Prostate gland (tissue), 2 donors: ENCODE measurements around the gene PPFIA1.

Source experiments
- CTCF ChIP-seq, 4 experiments: fragments of 200-600 bp in 2 of 4; fragments of 450-650 bp in 2 of 4; sonication (generic) in 2 of 4; IDR thresholded peaks; 1 replicate in 3 of 4; 2 replicates in 1 of 4; pipeline ENCODE4 v1.5.1; 2016 to 2019; ENCODE audit warnings: antibody characterized with exemption in 4 of 4, mild to moderate bottlenecking in 2 of 4, moderate library complexity in 2 of 4
- POLR2A ChIP-seq: fragments of 450-650 bp; IDR thresholded peaks from one replicate; pipeline ENCODE4 v1.6.1; 2016; ENCODE audit warnings: antibody characterized with exemption, mild to moderate bottlenecking
- POLR2AphosphoS5 ChIP-seq: sonication (generic); formaldehyde crosslinking; IDR thresholded peaks from one replicate; pipeline ENCODE4 v1.6.1; 2017; ENCODE audit warnings: antibody characterized with exemption

DNA sequence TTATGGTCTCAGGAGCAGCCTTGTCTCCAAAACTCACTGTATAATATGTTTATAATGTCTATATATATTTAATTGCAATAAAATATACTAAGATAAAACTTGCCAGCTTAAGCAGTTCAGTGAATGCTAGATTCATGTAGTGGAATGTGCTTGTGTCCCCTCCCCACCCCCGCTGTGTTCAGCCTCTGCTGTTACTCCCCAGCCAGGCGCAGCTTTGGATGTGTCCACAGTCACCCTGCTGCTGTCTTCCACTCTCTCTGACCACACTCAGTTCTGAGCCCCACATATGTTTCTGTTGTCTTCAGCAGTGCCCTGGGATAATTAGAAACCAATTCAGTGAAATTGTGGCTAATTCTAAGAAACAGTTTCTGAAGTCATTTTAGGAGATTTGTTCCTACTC lies 52.2 kb downstream of the PPFIA1 start:
- TF ChIP-seq CTCF (IDR thresholded peaks at IDR 0.05) (no peak), POLR2A (no peak), POLR2AphosphoS5 (no peak)
